K562 (cell line): ENCODE data around the gene PFKL. TPM values are rescaled to one million over a fixed set of nuclear protein-coding genes. Genes with fewer than 3 reads are reported as not detected.
A peak's percentile ranks its signal among the peaks of the same experiment; 100 is the strongest.

Experiments used
- CHD1 ChIP-seq: fragments of 200-600 bp; sonication (generic); IDR thresholded peaks from one replicate; pipeline ENCODE4 v1.6.1; 2012; ENCODE audit warnings: mild to moderate bottlenecking, moderate library complexity, low read length, inconsistent platforms
- ELF1 ChIP-seq: fragments of 200-800 bp; sonication (Bioruptor generic); IDR thresholded peaks from 2 replicates; pipeline ENCODE4 v1.6.1; 2016; ENCODE audit warnings: missing genetic modification characterization, missing compliant biosample characterization
- ETS2 ChIP-seq: IDR thresholded peaks from 2 replicates; pipeline ENCODE4 v1.6.1; 2016; ENCODE audit warnings: borderline replicate concordance, missing genetic modification characterization, mild to moderate bottlenecking, moderate library complexity, missing compliant biosample characterization; ENCODE audit not compliant: poor library complexity, severe bottlenecking
- HEY1 ChIP-seq: fragments of 250-450 bp; sonication (Bioruptor Pico); IDR thresholded peaks from 2 replicates; pipeline ENCODE4 v1.5.0; 2020; ENCODE audit warnings: mild to moderate bottlenecking, moderate library complexity, borderline replicate concordance
- HMGN3 ChIP-seq: IDR thresholded peaks from 2 replicates; pipeline ENCODE4 v1.6.1; 2011; ENCODE audit warnings: borderline replicate concordance, low read depth, mild to moderate bottlenecking, mixed read lengths, low read length; ENCODE audit not compliant: insufficient read length; ENCODE audit errors: extremely low read depth
- HOXB6 ChIP-seq: fragments of 250-450 bp; sonication (Bioruptor Pico); IDR thresholded peaks from 2 replicates; pipeline ENCODE4 v1.5.1; 2022; ENCODE audit warnings: mild to moderate bottlenecking, borderline replicate concordance
- NCOA1 ChIP-seq: fragments of 450-650 bp; IDR thresholded peaks from 2 replicates; pipeline ENCODE4 v1.6.1; 2016; ENCODE audit warnings: low read depth
- PHF20 ChIP-seq: fragments of 450-650 bp; IDR thresholded peaks from 2 replicates; pipeline ENCODE4 v1.6.1; 2018; ENCODE audit not compliant: partially characterized antibody
- PML ChIP-seq: IDR thresholded peaks from 2 replicates; pipeline ENCODE4 v1.6.1; 2012; ENCODE audit warnings: low read length, inconsistent platforms
- POLR2AphosphoS2 ChIP-seq: IDR thresholded peaks from 2 replicates; pipeline ENCODE4 v1.6.1; 2012; ENCODE audit warnings: low read length, improper control_type of control experiment
- PRMT5 ChIP-seq: sonication (generic); formaldehyde crosslinking; IDR thresholded peaks from 2 replicates; pipeline ENCODE4 v1.5.0; 2020; ENCODE audit warnings: missing genetic modification reagents
- RBBP5 ChIP-seq: fragments of 200-600 bp; sonication (generic); IDR thresholded peaks from 2 replicates; pipeline ENCODE4 v1.6.1; 2012; ENCODE audit warnings: borderline replicate concordance, mild to moderate bottlenecking, low read length, control low read depth, inconsistent platforms; ENCODE audit not compliant: insufficient read depth, poor library complexity, severe bottlenecking
- RCOR1 ChIP-seq, 2 experiments: IDR thresholded peaks; 2 replicates each; pipeline ENCODE4 v1.6.1; 2012; ENCODE audit warnings: low read depth in 2 of 2, low read length in 2 of 2, borderline replicate concordance in 1 of 2, improper control_type of control experiment in 1 of 2
- SETDB1 ChIP-seq: IDR thresholded peaks from one replicate; pipeline ENCODE4 v1.6.1; 2012; ENCODE audit warnings: low read length, control low read depth, inconsistent platforms
- SFPQ ChIP-seq: fragments of 200-400 bp; formaldehyde crosslinking; IDR thresholded peaks from 2 replicates; pipeline ENCODE4 v1.6.1; 2017; ENCODE audit warnings: mild to moderate bottlenecking, low read depth, low read length, moderate library complexity
- TSC22D4 ChIP-seq: fragments of 450-650 bp; IDR thresholded peaks from 2 replicates; pipeline ENCODE4 v1.6.1; 2016; ENCODE audit warnings: missing genetic modification characterization, missing biosample characterization, control low read depth
- ZFP30 ChIP-seq: fragments of 250-450 bp; sonication (Bioruptor Pico); IDR thresholded peaks from 2 replicates; pipeline ENCODE4 v1.8.0; 2022; ENCODE audit warnings: moderate library complexity, mild to moderate bottlenecking, inconsistent platforms, borderline replicate concordance
- ZFX ChIP-seq: sonication (generic); formaldehyde crosslinking; IDR thresholded peaks from 2 replicates; pipeline ENCODE4 v1.8.0; 2022; ENCODE audit warnings: mild to moderate bottlenecking, missing genetic modification reagents, moderate library complexity
- ZNF41 ChIP-seq: fragments of 250-450 bp; sonication (Bioruptor Pico); conservative IDR thresholded peaks from 2 replicates; pipeline ENCODE4 v1.4.0; 2020; ENCODE audit warnings: mild to moderate bottlenecking
- ZNF609 ChIP-seq: sonication (generic); formaldehyde crosslinking; IDR thresholded peaks from 2 replicates; pipeline ENCODE4 v1.8.1; 2023; ENCODE audit warnings: missing genetic modification reagents, mild to moderate bottlenecking, borderline replicate concordance
- ZNF668 ChIP-seq: fragments of 250-450 bp; sonication (Bioruptor Pico); IDR thresholded peaks from 2 replicates; pipeline ENCODE4 v1.8.0; 2022; ENCODE audit warnings: mild to moderate bottlenecking, inconsistent platforms
- polyA plus RNA-seq, 8 experiments: library from polyadenylated mRNA; depleted of rRNA in 4 of 8; stranded (reverse) in 5 of 8; unstranded in 3 of 8; fragments of >200 nt; fragmentation: Nextera tagmentation in 2 of 8; fragmentation: Illumina TruSeq in 1 of 8; extraction: Ambion mirVana in 2 of 8; extraction: Trizol in 1 of 8; gene quantifications; 2 replicates each; pipeline versions ENCODE4 v1.2.1 to v1.2.3, GENCODE V29; 2011 to 2014; ENCODE audit warnings: inconsistent platforms in 1 of 8, missing spikeins in 1 of 8
- total RNA-seq, 7 experiments: library from RNA; depleted of rRNA in 6 of 7; stranded (reverse); fragments of >200 nt in 6 of 7; fragmentation: Illumina TruSeq in 2 of 7; extraction: Trizol in 2 of 7; gene quantifications; 2 replicates each; pipeline versions ENCODE4 v1.2.1 to v1.2.3, GENCODE V29; 2011 to 2021; ENCODE audit warnings: low replicate concordance in 1 of 7

Gene PFKL
- total and polyA plus RNA-seq, 9 of the 15 experiments (the other 6 are each of a cell fraction or from before 2014, with no cell fraction given), result 1.1 to 124 (median 45.6) TPM

- 0 out of 2 replicates have a peak, but pooled peaks have one; percentile 77 for TF ChIP-seq ZNF609
- no peak for TF ChIP-seq ZFX (CRISPR knock-in tag)
- no peak for TF ChIP-seq RCOR1 (IDR thresholded peaks at IDR 0.05; ENCODE audit: borderline replicate concordance in 1 of 2, low read depth in 2 of 2, low read length in 2 of 2)
- no peak for TF ChIP-seq PRMT5 (CRISPR knock-in tag)
- TF ChIP-seq PML, result no peak
- TF ChIP-seq SFPQ, result no peak
- no peak for TF ChIP-seq RBBP5
- no peak for TF ChIP-seq TSC22D4 (tag)
- TF ChIP-seq ETS2 (tag), result no peak
- TF ChIP-seq HMGN3, result peak; percentile 54
- TF ChIP-seq NCOA1, result no peak
- TF ChIP-seq ELF1, result no peak
- no peak for TF ChIP-seq HEY1
- no peak for TF ChIP-seq HOXB6 (CRISPR knock-in tag)
- no peak for TF ChIP-seq PHF20
- no peak for TF ChIP-seq ZNF668 (CRISPR knock-in tag)
- no peak for TF ChIP-seq ZNF41 (CRISPR knock-in tag)
- no peak for TF ChIP-seq POLR2AphosphoS2
- TF ChIP-seq ZFP30 (CRISPR knock-in tag), result no peak
- TF ChIP-seq SETDB1, result no peak
- TF ChIP-seq CHD1, result peak; percentile 66
Measured at GRCh38 chr21:44337941-44338895, 38.4 kb downstream of the PFKL start (continued).
